DOHH2 (cell line): ENCODE results near the gene PPFIBP1.

Experiments used
- H3F3A ChIP-seq: fragments of 200-600 bp; sonication (generic), shearing (Covaris generic); 2 replicates; pipeline ENCODE4 v1.6.0; 2016; ENCODE audit warnings: antibody characterized with exemption, mild to moderate bottlenecking; ENCODE audit not compliant: control insufficient read depth, insufficient read depth
- H3K27ac ChIP-seq: fragments of 200-600 bp; sonication (generic); 2 replicates; pipeline ENCODE4 v1.5.1; 2014; ENCODE audit warnings: low read depth, mild to moderate bottlenecking, low read length, moderate library complexity
- H3K27me3 ChIP-seq: fragments of 200-600 bp; sonication (generic); 2 replicates; pipeline ENCODE4 v1.6.1; 2014; ENCODE audit warnings: mild to moderate bottlenecking, low read length, mixed read lengths; ENCODE audit not compliant: control insufficient read depth
- H3K36me3 ChIP-seq: fragments of 200-600 bp; sonication (generic); 2 replicates; pipeline ENCODE4 v1.6.1; 2014; ENCODE audit warnings: mild to moderate bottlenecking, low read length, moderate library complexity, mixed read lengths; ENCODE audit not compliant: control insufficient read depth
- H3K4me1 ChIP-seq: fragments of 200-600 bp; sonication (generic); 2 replicates; pipeline ENCODE4 v1.6.1; 2014; ENCODE audit warnings: mild to moderate bottlenecking, low read length, mixed read lengths; ENCODE audit not compliant: control insufficient read depth
- H3K4me2 ChIP-seq: fragments of 200-600 bp; sonication (generic); 2 replicates; pipeline ENCODE4 v1.6.0; 2014; ENCODE audit warnings: mild to moderate bottlenecking, low read length, moderate library complexity
- H3K4me3 ChIP-seq: fragments of 200-600 bp; sonication (generic); 2 replicates; pipeline ENCODE4 v1.5.1; 2014; ENCODE audit warnings: mild to moderate bottlenecking, low read length, mixed read lengths
- H3K79me2 ChIP-seq: fragments of 200-600 bp; sonication (generic); 2 replicates; pipeline ENCODE4 v1.6.1; 2014; ENCODE audit warnings: mild to moderate bottlenecking, low read length, mixed read lengths; ENCODE audit not compliant: control insufficient read depth
- H3K9me2 ChIP-seq: fragments of 200-600 bp; sonication (generic); replicated peaks from 2 replicates; pipeline ENCODE4 v1.6.1; 2014; ENCODE audit warnings: mild to moderate bottlenecking, low read length, mixed read lengths; ENCODE audit not compliant: control insufficient read depth
- H3K9me3 ChIP-seq: fragments of 200-600 bp; sonication (generic); 2 replicates; pipeline ENCODE4 v1.6.1; 2014; ENCODE audit warnings: antibody characterized with exemption, low read length, mixed read lengths; ENCODE audit not compliant: control insufficient read depth, insufficient read depth
- H4K20me1 ChIP-seq: fragments of 200-600 bp; sonication (generic); 2 replicates; pipeline ENCODE4 v1.6.0; 2014; ENCODE audit warnings: low read depth, mild to moderate bottlenecking, antibody characterized with exemption, low read length, moderate library complexity; ENCODE audit not compliant: control insufficient read depth, insufficient read depth
- EZH2phosphoT487 ChIP-seq: fragments of 200-600 bp; sonication (generic); IDR thresholded peaks from 2 replicates; pipeline ENCODE4 v1.6.1; 2017; ENCODE audit warnings: borderline replicate concordance, mild to moderate bottlenecking, antibody characterized with exemption, low read length, moderate library complexity, mixed read lengths
- TF ChIP-seq, protein P1 (sequence below): fragments of 200-600 bp; sonication (generic); IDR thresholded peaks from one replicate; pipeline ENCODE4 v1.5.1; 2014; ENCODE audit warnings: antibody characterized with exemption, mild to moderate bottlenecking, low read depth, low read length; ENCODE audit not compliant: poor library complexity, severe bottlenecking

PPFIBP1 gene

DNA sequence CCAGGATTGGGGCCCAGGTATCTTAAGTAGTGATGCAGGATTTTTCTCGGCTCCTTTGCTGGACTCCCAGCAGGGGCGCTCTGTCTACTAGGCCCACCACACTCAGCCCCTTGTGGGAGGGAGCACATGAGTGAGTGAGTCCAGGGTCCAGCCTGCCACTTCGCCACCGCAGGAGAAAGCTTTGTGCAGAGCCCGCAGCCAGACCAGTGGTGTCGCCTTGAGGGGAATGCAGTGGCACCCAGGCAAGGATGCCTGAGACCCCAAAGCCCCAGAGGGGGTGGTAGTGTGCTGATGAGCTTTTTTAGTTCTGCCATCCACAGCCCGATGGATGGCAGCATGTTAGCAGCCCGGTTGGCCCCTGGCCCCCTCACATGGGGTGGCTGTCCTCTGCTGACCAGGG lies 181.3 kb downstream of the PPFIBP1 start:
- Histone ChIP-seq H3K27me3 (no peaks in the 10 kb centered on the region), H3K4me2 (no peak overlapping the region), H3K36me3 (no peaks in the 10 kb centered on the region), H3K9me2 (no peaks in the 10 kb centered on the region), H3K79me2 (no peaks in the 10 kb centered on the region), H3F3A (no peaks in the 10 kb centered on the region), H3K9me3 (no peaks in the 10 kb centered on the region), H3K4me1 (peaks cover 5% of the 10 kb centered on the region), H3K27ac (no peak overlapping the region), H4K20me1 (no peaks in the 10 kb centered on the region), H3K4me3 (no peak overlapping the region)
- TF ChIP-seq, protein P1, sequence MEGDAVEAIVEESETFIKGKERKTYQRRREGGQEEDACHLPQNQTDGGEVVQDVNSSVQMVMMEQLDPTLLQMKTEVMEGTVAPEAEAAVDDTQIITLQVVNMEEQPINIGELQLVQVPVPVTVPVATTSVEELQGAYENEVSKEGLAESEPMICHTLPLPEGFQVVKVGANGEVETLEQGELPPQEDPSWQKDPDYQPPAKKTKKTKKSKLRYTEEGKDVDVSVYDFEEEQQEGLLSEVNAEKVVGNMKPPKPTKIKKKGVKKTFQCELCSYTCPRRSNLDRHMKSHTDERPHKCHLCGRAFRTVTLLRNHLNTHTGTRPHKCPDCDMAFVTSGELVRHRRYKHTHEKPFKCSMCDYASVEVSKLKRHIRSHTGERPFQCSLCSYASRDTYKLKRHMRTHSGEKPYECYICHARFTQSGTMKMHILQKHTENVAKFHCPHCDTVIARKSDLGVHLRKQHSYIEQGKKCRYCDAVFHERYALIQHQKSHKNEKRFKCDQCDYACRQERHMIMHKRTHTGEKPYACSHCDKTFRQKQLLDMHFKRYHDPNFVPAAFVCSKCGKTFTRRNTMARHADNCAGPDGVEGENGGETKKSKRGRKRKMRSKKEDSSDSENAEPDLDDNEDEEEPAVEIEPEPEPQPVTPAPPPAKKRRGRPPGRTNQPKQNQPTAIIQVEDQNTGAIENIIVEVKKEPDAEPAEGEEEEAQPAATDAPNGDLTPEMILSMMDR: peak; percentile 46
- TF ChIP-seq EZH2phosphoT487: no peak

DNA sequence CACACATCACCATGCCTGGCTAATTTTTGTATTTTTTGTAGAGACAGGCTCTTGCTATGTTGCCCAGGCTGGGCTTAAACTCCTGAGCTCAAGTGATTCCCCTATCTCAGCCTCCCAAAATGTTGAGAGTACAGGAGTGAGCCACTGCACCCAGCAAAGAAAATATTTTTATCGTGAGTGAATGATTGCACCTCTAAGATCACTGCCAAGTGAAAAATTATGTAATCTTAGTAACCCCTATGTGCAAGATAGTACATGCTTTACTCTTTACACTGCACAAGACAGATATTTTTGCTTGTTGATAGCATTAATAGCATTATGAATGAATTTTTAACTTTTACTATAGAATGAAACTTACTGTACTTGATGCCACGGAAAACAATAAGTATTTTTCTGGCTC lies 183.2 kb downstream of the PPFIBP1 start:
- Histone ChIP-seq H3F3A (no peaks in the 10 kb centered on the region), H3K27ac (no peak overlapping the region), H3K9me2 (no peaks in the 10 kb centered on the region), H3K27me3 (no peaks in the 10 kb centered on the region), H3K79me2 (peaks cover 16% of the 10 kb centered on the region), H3K4me3 (no peak overlapping the region), H3K4me2 (no peak overlapping the region), H3K4me1 (peaks cover 12% of the 10 kb centered on the region), H3K36me3 (peaks cover 6% of the 10 kb centered on the region; the same call in 1 of the 2 replicates), H4K20me1 (0 out of 2 replicates have a peak, but pooled peaks cover 5% of the 10 kb centered on the region), H3K9me3 (no peaks in the 10 kb centered on the region)
- TF ChIP-seq, protein P1: no peak
- TF ChIP-seq EZH2phosphoT487: no peak

DNA sequence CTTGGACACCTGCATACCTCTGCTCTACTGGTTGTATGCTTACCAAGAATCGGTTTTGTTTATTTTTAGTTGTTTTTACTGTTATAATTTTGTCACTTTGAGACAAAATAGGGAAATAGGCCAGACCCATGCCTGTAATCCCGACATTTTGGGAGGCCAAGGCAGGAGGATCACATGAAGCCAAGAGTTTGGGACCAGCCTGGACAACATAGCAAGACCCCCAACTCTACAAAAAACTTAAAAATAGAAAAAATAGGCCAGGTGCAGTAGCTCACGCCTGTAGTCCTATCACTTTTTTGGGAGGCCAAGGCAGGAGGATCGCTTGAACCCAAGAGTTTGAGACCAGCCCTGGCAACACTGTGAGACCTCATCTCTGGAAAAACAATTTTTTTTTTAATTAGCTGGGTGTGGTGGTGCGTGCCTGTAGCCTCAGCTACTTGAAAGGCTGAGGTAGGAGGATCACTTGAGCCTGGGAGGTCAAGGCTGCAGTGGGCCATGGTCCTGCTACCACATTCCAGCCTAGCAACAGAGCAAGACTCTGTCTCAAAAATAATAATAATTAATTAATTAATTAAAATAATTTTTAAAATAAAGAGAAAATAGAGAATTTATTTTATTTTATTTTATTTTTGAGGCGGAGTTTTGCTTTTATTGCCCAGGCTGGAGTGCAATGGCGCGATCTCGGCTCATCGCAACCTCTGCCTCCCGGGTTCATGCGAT lies 185.4 kb downstream of the PPFIBP1 start:
- 0 out of 2 replicates have a peak overlapping the region, but pooled peaks have one; percentile 78 for H3K4me2 ChIP-seq
- H3K27ac ChIP-seq: no peak overlapping the region
- H3K4me1 ChIP-seq: peaks cover 18% of the 10 kb centered on the region
- no peaks in the 10 kb centered on the region for H3K9me3 ChIP-seq
- H3K79me2 ChIP-seq: peaks cover 38% of the 10 kb centered on the region
- H3K36me3 ChIP-seq: peaks cover 23% of the 10 kb centered on the region
- no peaks in the 10 kb centered on the region for H3F3A ChIP-seq
- H4K20me1 ChIP-seq: 0 out of 2 replicates have a peak, but pooled peaks cover 8% of the 10 kb centered on the region
- no peaks in the 10 kb centered on the region for H3K9me2 ChIP-seq
- peak overlapping the region; percentile 94; the same call in 1 of the 2 replicates for H3K4me3 ChIP-seq
- TF ChIP-seq, protein P1: no peak
- no peak for TF ChIP-seq EZH2phosphoT487
- no peaks in the 10 kb centered on the region for H3K27me3 ChIP-seq
